ENCODE data around the gene DICER1. TPM values are rescaled to one million over a fixed set of nuclear protein-coding genes. Genes with fewer than 3 reads are reported as not detected.

The DICER1 gene
- polyA plus RNA-seq, 1 donor from 2014 or later: 93.8 TPM

- TF ChIP-seq TAF1 (IDR thresholded peaks at IDR 0.05; ENCODE audit: low read depth) (no peak), MXI1 (conservative IDR thresholded peaks at IDR 0.05; ENCODE audit: poor library complexity, severe bottlenecking) (no peak), EZH2 (IDR thresholded peaks at IDR 0.05; ENCODE audit: borderline replicate concordance, insufficient read depth, low read length, poor library complexity, severe bottlenecking) (no peak), EP300 (conservative IDR thresholded peaks at IDR 0.05; ENCODE audit: poor library complexity, severe bottlenecking) (no peak), CTCF (IDR thresholded peaks at IDR 0.05; ENCODE audit: poor library complexity, severe bottlenecking) (no peak), REST (IDR thresholded peaks at IDR 0.05; ENCODE audit: borderline replicate concordance) (no peak), POLR2AphosphoS5 (IDR thresholded peaks at IDR 0.05) (no peak), SMC3 (conservative IDR thresholded peaks at IDR 0.05; ENCODE audit: poor library complexity) (no peak), RAD21 (conservative IDR thresholded peaks at IDR 0.05) (no peak)
- no peak overlapping the region for H3K4me3 ChIP-seq (ENCODE audit: low read length)
- no peak overlapping the region for H3K27ac ChIP-seq (ENCODE audit: low read length)
- H3K4me2 ChIP-seq (ENCODE audit: low read length): no peak overlapping the region
- H3K9me3 ChIP-seq (ENCODE audit: low read length): no peaks in the 10 kb centered on the region
- no peaks in the 10 kb centered on the region for H3K79me2 ChIP-seq (replicated peaks; ENCODE audit: insufficient read depth, low read length)
- H3K9me2 ChIP-seq (ENCODE audit: insufficient read depth, low read length): no peaks in the 10 kb centered on the region
- no peak overlapping the region for H2AFZ ChIP-seq (ENCODE audit: low read depth, low read length)
- no peak overlapping the region for H3K9ac ChIP-seq (ENCODE audit: low read length)
- no peaks in the 10 kb centered on the region for H3K27me3 ChIP-seq (ENCODE audit: insufficient read depth, low read depth, low read length)
- H4K20me1 ChIP-seq (ENCODE audit: insufficient read depth): no peaks in the 10 kb centered on the region
- H3F3A ChIP-seq (ENCODE audit: insufficient read depth, low read length, poor library complexity, severe bottlenecking): no peaks in the 10 kb centered on the region
- H3K36me3 ChIP-seq (ENCODE audit: insufficient read depth, low read length): no peaks in the 10 kb centered on the region
These were observed 108.5 kb downstream of the DICER1 start for GRCh38 chr14:95048771-95049312.

- no peaks in the 10 kb centered on the region for H3F3A ChIP-seq (ENCODE audit: insufficient read depth, low read length, poor library complexity, severe bottlenecking)
- no peaks in the 10 kb centered on the region for H3K9me3 ChIP-seq (ENCODE audit: low read length)
- H3K9ac ChIP-seq (ENCODE audit: low read length): no peak overlapping the region
- no peak for TF ChIP-seq EP300 (conservative IDR thresholded peaks at IDR 0.05; ENCODE audit: poor library complexity, severe bottlenecking)
- no peak for TF ChIP-seq MXI1 (conservative IDR thresholded peaks at IDR 0.05; ENCODE audit: poor library complexity, severe bottlenecking)
- TF ChIP-seq REST (IDR thresholded peaks at IDR 0.05; ENCODE audit: borderline replicate concordance): no peak
- TF ChIP-seq SMC3 (conservative IDR thresholded peaks at IDR 0.05; ENCODE audit: poor library complexity): no peak
- TF ChIP-seq EZH2 (IDR thresholded peaks at IDR 0.05; ENCODE audit: borderline replicate concordance, insufficient read depth, low read length, poor library complexity, severe bottlenecking): no peak
- no peak for TF ChIP-seq RAD21 (conservative IDR thresholded peaks at IDR 0.05)
- TF ChIP-seq CTCF (IDR thresholded peaks at IDR 0.05; ENCODE audit: poor library complexity, severe bottlenecking): no peak
- no peak for TF ChIP-seq TAF1 (IDR thresholded peaks at IDR 0.05; ENCODE audit: low read depth)
- TF ChIP-seq POLR2AphosphoS5 (IDR thresholded peaks at IDR 0.05): no peak
- no peaks in the 10 kb centered on the region for H3K36me3 ChIP-seq (ENCODE audit: insufficient read depth, low read length)
- no peaks in the 10 kb centered on the region for H4K20me1 ChIP-seq (ENCODE audit: insufficient read depth)
- no peak overlapping the region for H3K4me2 ChIP-seq (ENCODE audit: low read length)
- H3K79me2 ChIP-seq (replicated peaks; ENCODE audit: insufficient read depth, low read length): no peaks in the 10 kb centered on the region
- H3K27ac ChIP-seq (ENCODE audit: low read length): no peak overlapping the region
- no peak overlapping the region for H3K4me3 ChIP-seq (ENCODE audit: low read length)
- no peak overlapping the region for H2AFZ ChIP-seq (ENCODE audit: low read depth, low read length)
- H3K9me2 ChIP-seq (ENCODE audit: insufficient read depth, low read length): no peaks in the 10 kb centered on the region
- no peaks in the 10 kb centered on the region for H3K27me3 ChIP-seq (ENCODE audit: insufficient read depth, low read depth, low read length)
These were observed 109.6 kb downstream of the DICER1 start for GRCh38 chr14:95047754-95048153.

All from neural cell (in vitro differentiated cells).